Loucy (cell line): ENCODE measurements around the gene PCDHGA1.

Experiments
- H2AFZ ChIP-seq: fragments of 200-600 bp; sonication (generic); 2 replicates; pipeline ENCODE4 v1.6.0; 2016; ENCODE audit warnings: antibody characterized with exemption, mild to moderate bottlenecking, low read length, moderate library complexity
- H3F3A ChIP-seq: fragments of 200-600 bp; 2 replicates; pipeline ENCODE4 v1.6.0; 2016; ENCODE audit warnings: antibody characterized with exemption, low read depth, mild to moderate bottlenecking
- H3K27me3 ChIP-seq: fragments of 200-600 bp; sonication (generic); 2 replicates; pipeline ENCODE4 v1.6.1; 2014; ENCODE audit warnings: low read length, mild to moderate bottlenecking; ENCODE audit not compliant: insufficient read depth, poor library complexity, severe bottlenecking
- H3K36me3 ChIP-seq: fragments of 200-600 bp; sonication (generic); 2 replicates; pipeline ENCODE4 v1.6.1; 2016; ENCODE audit warnings: low read length; ENCODE audit not compliant: insufficient read depth
- H3K4me1 ChIP-seq: fragments of 200-600 bp; sonication (generic); 2 replicates; pipeline ENCODE4 v1.5.1; 2014; ENCODE audit warnings: low read length, mild to moderate bottlenecking; ENCODE audit not compliant: insufficient read depth, poor library complexity, severe bottlenecking
- H3K4me2 ChIP-seq: fragments of 200-600 bp; sonication (generic); 2 replicates; pipeline ENCODE4 v1.6.0; 2014; ENCODE audit warnings: antibody characterized with exemption, low read length, low read depth, mild to moderate bottlenecking; ENCODE audit not compliant: poor library complexity, severe bottlenecking
- H3K4me3 ChIP-seq: fragments of 200-600 bp; sonication (generic); 2 replicates; pipeline ENCODE4 v1.5.1; 2014; ENCODE audit warnings: low read length, mild to moderate bottlenecking, mixed read lengths; ENCODE audit not compliant: poor library complexity, severe bottlenecking
- H3K79me2 ChIP-seq: fragments of 200-600 bp; sonication (generic); 2 replicates; pipeline ENCODE4 v1.6.1; 2014; ENCODE audit warnings: low read length; ENCODE audit not compliant: insufficient read depth
- H3K9ac ChIP-seq: fragments of 200-600 bp; sonication (generic); 2 replicates; pipeline ENCODE4 v1.6.0; 2014; ENCODE audit warnings: mild to moderate bottlenecking, low read depth, low read length, moderate library complexity; ENCODE audit not compliant: poor library complexity, severe bottlenecking
- H3K9me2 ChIP-seq: fragments of 200-600 bp; sonication (generic); replicated peaks from 2 replicates; pipeline ENCODE4 v1.6.1; 2016; ENCODE audit warnings: low read depth, low read length, mixed read lengths
- H3K9me3 ChIP-seq: fragments of 200-600 bp; sonication (generic); 2 replicates; pipeline ENCODE4 v1.6.1; 2014; ENCODE audit warnings: mild to moderate bottlenecking, antibody characterized with exemption, low read length, low read depth; ENCODE audit not compliant: insufficient read depth
- H4K20me1 ChIP-seq: fragments of 200-600 bp; sonication (generic); 2 replicates; pipeline ENCODE4 v1.6.0; 2014; ENCODE audit warnings: antibody characterized with exemption, low read length, mild to moderate bottlenecking; ENCODE audit not compliant: insufficient read depth, poor library complexity, severe bottlenecking
- CTCF ChIP-seq: fragments of 200-600 bp; sonication (generic); conservative IDR thresholded peaks from 2 replicates; pipeline ENCODE4 v1.5.1; 2014; ENCODE audit warnings: mild to moderate bottlenecking, antibody characterized with exemption, low read length
- EZH2phosphoT487 ChIP-seq: fragments of 200-600 bp; IDR thresholded peaks from 2 replicates; pipeline ENCODE4 v1.6.1; 2018; ENCODE audit warnings: antibody characterized with exemption, mild to moderate bottlenecking, moderate library complexity, borderline replicate concordance

PCDHGA1 gene

GRCh38 chr5:141515141-141515540, 184.8 kb downstream of the PCDHGA1 start:
- H3K4me3 ChIP-seq, result no peak overlapping the region

GRCh38 chr5:141515946-141516671, 185.8 kb downstream of the PCDHGA1 start:
- no peak overlapping the region for H2AFZ ChIP-seq
- H4K20me1 ChIP-seq, result no peaks in the 10 kb centered on the region
- H3K9me2 ChIP-seq, result no peaks in the 10 kb centered on the region
- no peak overlapping the region for H3K9ac ChIP-seq
- no peaks in the 10 kb centered on the region for H3K27me3 ChIP-seq
- H3K36me3 ChIP-seq, result peaks cover 85% of the 10 kb centered on the region; the same call in 1 of the 2 replicates
- H3K79me2 ChIP-seq, result no peaks in the 10 kb centered on the region
- H3F3A ChIP-seq, result no peaks in the 10 kb centered on the region
- H3K4me3 ChIP-seq, result no peak overlapping the region
- H3K4me1 ChIP-seq, result no peaks in the 10 kb centered on the region
- no peak for TF ChIP-seq CTCF
- no peak overlapping the region for H3K4me2 ChIP-seq
- H3K9me3 ChIP-seq, result no peaks in the 10 kb centered on the region

More at GRCh38 chr5:141515141-141515540, 184.8 kb downstream of the PCDHGA1 start:
- H3K9me2 ChIP-seq, result no peaks in the 10 kb centered on the region
- H2AFZ ChIP-seq, result no peak overlapping the region
- H3K9ac ChIP-seq, result no peak overlapping the region
- H3K36me3 ChIP-seq, result peaks cover 76% of the 10 kb centered on the region; the same call in 1 of the 2 replicates
- H4K20me1 ChIP-seq, result no peaks in the 10 kb centered on the region
- no peaks in the 10 kb centered on the region for H3K79me2 ChIP-seq
- H3K4me1 ChIP-seq, result no peaks in the 10 kb centered on the region
- H3K9me3 ChIP-seq, result no peaks in the 10 kb centered on the region
- TF ChIP-seq CTCF, result no peak
- no peak for TF ChIP-seq EZH2phosphoT487
- no peak overlapping the region for H3K4me2 ChIP-seq
- no peaks in the 10 kb centered on the region for H3K27me3 ChIP-seq
- H3F3A ChIP-seq, result no peaks in the 10 kb centered on the region

GRCh38 chr5:141516672-141517025, 186.3 kb downstream of the PCDHGA1 start:
- no peaks in the 10 kb centered on the region for H4K20me1 ChIP-seq
- H3K36me3 ChIP-seq, result peaks cover 91% of the 10 kb centered on the region; the same call in 1 of the 2 replicates
- H3K4me1 ChIP-seq, result no peaks in the 10 kb centered on the region
- H3K79me2 ChIP-seq, result no peaks in the 10 kb centered on the region
- no peaks in the 10 kb centered on the region for H3K27me3 ChIP-seq
- H3K4me3 ChIP-seq, result no peak overlapping the region
- no peaks in the 10 kb centered on the region for H3K9me3 ChIP-seq
- H3K9ac ChIP-seq, result no peak overlapping the region
- no peaks in the 10 kb centered on the region for H3F3A ChIP-seq
- H3K4me2 ChIP-seq, result no peak overlapping the region
- TF ChIP-seq EZH2phosphoT487 (no peak), CTCF (no peak)
- H2AFZ ChIP-seq, result no peak overlapping the region
- H3K9me2 ChIP-seq, result no peaks in the 10 kb centered on the region
